Mucosa of descending colon (tissue), 3 donors: ENCODE data around the gene SLC8A3. TPM values are rescaled to one million over a fixed set of nuclear protein-coding genes. Genes with fewer than 3 reads are reported as not detected.

Source experiments
- ATAC-seq: fragments of 200-7000 bp; cut with Tn5 transposase; one replicate; pipeline ENCODE4 v1.9.1; 2020; ENCODE audit warnings: mild to moderate bottlenecking, moderate library complexity
- DNase-seq, 3 donors: peaks; one replicate each; pipeline ENCODE4 v3.0.0-alpha.2; 2020
- H3K36me3 ChIP-seq: fragments of 200-600 bp; one replicate; pipeline ENCODE4 v1.8.0; 2021; ENCODE audit warnings: low read depth, mild to moderate bottlenecking
- H3K4me1 ChIP-seq: fragments of 200-600 bp; one replicate; pipeline ENCODE4 v1.8.0; 2021; ENCODE audit warnings: low read depth, mild to moderate bottlenecking
- H3K4me3 ChIP-seq: fragments of 200-600 bp; one replicate; pipeline ENCODE4 v1.8.0; 2021; ENCODE audit warnings: mild to moderate bottlenecking
- H3K9me3 ChIP-seq: fragments of 200-600 bp; one replicate; pipeline ENCODE4 v1.8.0; 2021; ENCODE audit warnings: mild to moderate bottlenecking
- intact Hi-C, 2 donors: fragments of 100-400 bp; cut with DNase I in 1 of 2; cut with micrococcal nuclease in 1 of 2; formaldehyde crosslinking; loops; one replicate each; pipeline versions ENCODE4 v1.11.0 to v1.11.1; 2022; cut with DNase I, micrococcal nuclease
- total RNA-seq, 3 donors: library from RNA; stranded (reverse); fragmentation: NEBNext Ultra II Directional in 2 of 3; extraction: Animal tissue kit (Norgen Biotek cat#: 25700) in 2 of 3; gene quantifications; one replicate each; pipeline versions ENCODE4 v1.2.1 to v1.2.4, GENCODE V29; 2021 to 2023
- TF ChIP-seq, protein P1 (sequence below): fragments of 200-600 bp; IDR thresholded peaks from one replicate; pipeline ENCODE4 v1.8.0; 2022; ENCODE audit warnings: antibody characterized with exemption, mild to moderate bottlenecking
- donor health status: DM: no; HTN: no; CAD: no; lungs with moderate emphysema.
- donor health status: DM: no; HTN: no; CAD: no.
- donor health status: DM: no; HTN: yes; CAD: no.

The SLC8A3 gene
- total RNA-seq, 3 donors from 2014 or later: 0.41 to 1.2 (median 0.67) TPM

DNA sequence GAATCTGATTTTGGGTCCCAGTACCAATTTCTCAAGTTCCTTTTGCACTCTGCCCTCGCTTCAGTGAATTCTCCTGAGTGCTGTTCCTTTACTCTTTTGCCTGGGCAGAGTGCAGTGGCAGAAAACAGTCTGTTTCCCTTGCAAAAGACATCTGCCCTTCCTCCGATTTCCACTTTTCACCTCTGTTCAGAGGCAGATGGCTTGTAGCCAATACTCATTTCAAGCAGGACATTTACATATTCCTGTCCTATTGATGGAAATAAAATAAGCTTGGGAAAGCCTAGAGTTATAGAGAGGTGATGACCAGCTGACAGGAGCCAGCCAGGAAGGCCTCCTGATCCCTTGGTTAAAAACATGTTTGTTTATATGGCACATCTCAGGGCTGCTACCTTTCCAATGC, 111.0 kb downstream of the SLC8A3 start:
- Histone ChIP-seq H3K4me1 (no peaks in the 10 kb centered on the region), H3K36me3 (no peaks in the 10 kb centered on the region), H3K4me3 (no peak overlapping the region), H3K9me3 (no peaks in the 10 kb centered on the region)
- no peak for ATAC-seq
- no peak for DNase-seq
- TF ChIP-seq, protein P1, sequence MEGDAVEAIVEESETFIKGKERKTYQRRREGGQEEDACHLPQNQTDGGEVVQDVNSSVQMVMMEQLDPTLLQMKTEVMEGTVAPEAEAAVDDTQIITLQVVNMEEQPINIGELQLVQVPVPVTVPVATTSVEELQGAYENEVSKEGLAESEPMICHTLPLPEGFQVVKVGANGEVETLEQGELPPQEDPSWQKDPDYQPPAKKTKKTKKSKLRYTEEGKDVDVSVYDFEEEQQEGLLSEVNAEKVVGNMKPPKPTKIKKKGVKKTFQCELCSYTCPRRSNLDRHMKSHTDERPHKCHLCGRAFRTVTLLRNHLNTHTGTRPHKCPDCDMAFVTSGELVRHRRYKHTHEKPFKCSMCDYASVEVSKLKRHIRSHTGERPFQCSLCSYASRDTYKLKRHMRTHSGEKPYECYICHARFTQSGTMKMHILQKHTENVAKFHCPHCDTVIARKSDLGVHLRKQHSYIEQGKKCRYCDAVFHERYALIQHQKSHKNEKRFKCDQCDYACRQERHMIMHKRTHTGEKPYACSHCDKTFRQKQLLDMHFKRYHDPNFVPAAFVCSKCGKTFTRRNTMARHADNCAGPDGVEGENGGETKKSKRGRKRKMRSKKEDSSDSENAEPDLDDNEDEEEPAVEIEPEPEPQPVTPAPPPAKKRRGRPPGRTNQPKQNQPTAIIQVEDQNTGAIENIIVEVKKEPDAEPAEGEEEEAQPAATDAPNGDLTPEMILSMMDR: no peak
- intact Hi-C loops: no loop called here

DNA sequence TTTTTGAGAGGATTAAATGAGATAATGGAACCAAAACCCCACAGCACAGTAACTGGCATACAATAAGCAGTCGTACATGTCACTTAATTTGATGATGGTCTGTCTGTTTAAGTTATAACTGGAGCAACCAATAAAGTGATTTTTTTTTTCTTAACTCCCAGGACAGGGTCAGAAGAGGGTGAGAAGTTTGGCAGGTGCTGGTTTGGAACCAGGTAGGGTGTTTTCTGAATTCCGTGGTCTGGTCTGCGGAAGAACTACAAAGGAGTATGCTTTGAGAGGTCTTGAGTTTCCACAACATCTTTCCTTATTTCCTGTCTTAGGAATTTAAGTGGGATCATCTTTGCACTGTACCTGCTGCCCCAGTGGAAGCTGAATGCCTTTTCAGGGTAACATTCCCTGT, 111.7 kb downstream of the SLC8A3 start:
- no peak for ATAC-seq

DNA sequence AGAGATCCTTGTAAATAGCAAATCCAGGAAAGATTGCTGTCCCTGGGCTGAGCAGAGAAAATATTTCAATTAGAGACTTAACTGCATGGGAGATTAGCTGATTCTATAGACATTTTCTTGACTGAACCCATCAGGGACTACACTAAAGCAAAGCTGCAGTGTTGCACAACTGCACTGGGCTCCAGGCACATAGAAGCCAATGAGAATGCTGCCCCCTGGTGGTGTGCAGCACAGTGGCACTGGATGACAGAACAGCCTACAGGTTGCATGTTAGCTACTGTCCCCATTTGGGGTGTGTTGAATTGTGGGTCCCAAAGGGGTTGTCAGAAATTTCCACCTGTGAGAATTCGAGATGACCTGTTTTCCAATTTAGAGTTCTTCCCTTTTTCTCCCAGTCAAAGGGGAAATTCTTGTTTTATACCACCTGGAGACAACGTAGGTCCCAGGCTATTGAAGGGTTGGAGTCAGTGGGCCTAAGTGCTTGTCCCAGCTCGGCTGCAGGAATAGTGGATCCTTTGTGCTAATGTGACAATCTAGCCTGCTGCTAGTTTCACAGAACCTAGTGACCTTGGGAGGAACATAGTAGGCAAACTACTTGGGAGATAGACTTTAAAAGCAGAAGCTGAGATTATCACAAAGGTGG, 114.7 kb downstream of the SLC8A3 start:
- ATAC-seq (peak; percentile 94), DNase-seq (peak; percentile 53 to 82 (median 63))
- no peaks in the 10 kb centered on the region for H3K4me1 ChIP-seq
- H3K9me3 ChIP-seq: no peaks in the 10 kb centered on the region
- TF ChIP-seq, protein P1: peak; percentile 72
- intact Hi-C loops: no loop called here
- H3K36me3 ChIP-seq: no peaks in the 10 kb centered on the region
- no peak overlapping the region for H3K4me3 ChIP-seq

More for the DNA sequence above, 111.7 kb downstream of the SLC8A3 start:
- no peak for DNase-seq
- Histone ChIP-seq H3K4me1 (no peaks in the 10 kb centered on the region), H3K4me3 (no peak overlapping the region), H3K36me3 (no peaks in the 10 kb centered on the region), H3K9me3 (no peaks in the 10 kb centered on the region)
- intact Hi-C loops: no loop called here
- TF ChIP-seq, protein P1: no peak

DNA sequence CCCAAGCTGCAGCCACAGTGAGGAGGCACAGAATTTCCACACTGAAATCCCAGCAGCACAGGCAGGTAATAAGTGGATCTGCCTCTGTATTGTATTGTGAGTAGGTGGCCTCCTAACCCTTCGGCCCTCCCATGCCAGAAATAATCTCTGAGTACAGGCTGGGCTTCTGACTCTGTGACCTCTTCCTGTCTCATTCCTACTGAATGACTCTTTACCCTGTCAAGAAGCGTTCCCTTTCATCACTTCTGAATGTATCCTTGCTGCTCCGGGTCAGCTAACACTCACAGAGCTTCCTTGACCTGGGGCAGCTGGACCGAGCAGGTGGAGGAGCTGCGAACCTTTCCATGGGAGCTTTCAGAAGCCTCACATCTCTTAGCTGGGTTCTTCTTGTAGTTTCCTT, 119.6 kb downstream of the SLC8A3 start:
- no peak for DNase-seq
- no peaks in the 10 kb centered on the region for H3K9me3 ChIP-seq
- no peaks in the 10 kb centered on the region for H3K36me3 ChIP-seq
- no peak overlapping the region for H3K4me3 ChIP-seq
- ATAC-seq: no peak
- intact Hi-C loops: no loop called here
- H3K4me1 ChIP-seq: no peaks in the 10 kb centered on the region
- TF ChIP-seq, protein P1: no peak

DNA sequence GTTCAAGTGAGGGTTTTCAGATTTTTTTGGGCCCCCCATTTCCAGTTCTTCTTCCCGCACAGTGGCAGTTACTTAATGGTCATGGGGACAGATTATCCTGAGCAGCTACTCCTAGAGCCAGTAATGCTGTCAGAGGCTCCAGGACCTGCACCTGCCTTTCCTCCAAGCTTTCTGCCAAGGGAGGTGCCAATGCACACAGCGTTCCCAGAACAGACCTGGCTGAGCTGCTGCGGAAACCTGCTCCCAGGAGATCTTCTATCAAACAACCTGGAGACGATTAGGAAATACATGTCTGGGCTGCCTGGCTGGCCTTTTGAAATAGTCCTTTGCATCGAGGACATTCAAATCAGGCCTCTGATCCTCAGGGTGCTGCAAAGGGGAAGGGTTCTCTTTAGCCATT, 120.9 kb downstream of the SLC8A3 start:
- intact Hi-C loops: no loop called here
- no peak for ATAC-seq

More for the DNA sequence above, 120.9 kb downstream of the SLC8A3 start:
- Histone ChIP-seq H3K9me3 (no peaks in the 10 kb centered on the region), H3K36me3 (no peaks in the 10 kb centered on the region), H3K4me1 (no peaks in the 10 kb centered on the region), H3K4me3 (no peak overlapping the region)
- DNase-seq: no peak
- TF ChIP-seq, protein P1: no peak
